ENCODE data around the gene MBLAC2.

The MBLAC2 gene

DNA sequence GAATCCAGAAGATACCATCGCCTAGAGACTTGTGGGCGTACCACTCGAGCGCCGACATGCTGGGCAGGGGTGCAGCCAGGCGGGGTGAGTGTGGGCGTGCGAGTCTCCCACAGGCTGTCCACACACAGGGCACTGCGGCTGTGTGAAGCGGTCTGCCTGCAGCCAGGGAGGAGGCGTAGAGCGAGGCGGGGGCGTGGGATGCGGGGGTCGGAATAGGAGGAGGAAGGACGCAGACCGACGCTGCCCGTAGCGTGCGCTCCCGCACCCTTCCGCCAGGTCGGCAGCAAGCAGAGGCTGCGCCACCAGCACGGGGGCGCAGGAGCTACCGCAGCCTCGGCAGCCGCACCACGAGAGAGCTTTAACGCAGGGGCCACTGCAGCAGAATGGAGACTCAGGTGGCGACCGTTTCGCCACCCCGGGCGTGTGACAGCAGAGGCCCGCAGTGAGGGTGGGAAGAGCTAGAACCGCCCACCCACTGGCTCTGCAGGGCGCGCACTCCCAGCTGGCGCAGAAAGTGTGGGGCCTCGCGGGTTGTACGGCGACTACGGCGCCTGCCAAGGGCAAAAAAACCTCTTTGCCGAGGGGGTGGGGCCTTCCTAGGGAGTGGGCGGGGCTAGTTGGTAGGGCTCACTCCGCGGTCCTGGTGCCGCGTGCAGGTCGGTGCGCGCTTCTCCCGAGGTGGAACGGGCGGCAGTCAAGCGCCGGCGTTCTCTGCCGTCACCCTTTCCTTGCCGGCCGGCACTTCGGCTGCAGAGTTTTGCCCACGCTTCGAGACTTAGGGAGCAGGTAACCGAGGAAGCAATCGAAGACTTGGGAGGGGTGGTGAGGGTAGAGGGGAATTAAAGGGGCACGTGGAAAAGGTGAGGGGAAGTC, at the start of gene MBLAC2, which contains the start of gene POLR3G:
MBLAC2 (minus strand) TSS at position 537 of the 873 bp plus-strand sequence; CDS start at position 58, 479 bp downstream.
POLR3G (plus strand) TSS at position 630 of the 873 bp plus-strand sequence. CDS start 10,704 bp downstream, outside the sequence.
- in situ Hi-C loops (cut with HindIII; ENCODE audit: low pct_ligation_motif_present, low pct_unique_long_range_greater_than_20kb, low sequenced_read_pairs): no loop called here

DNA sequence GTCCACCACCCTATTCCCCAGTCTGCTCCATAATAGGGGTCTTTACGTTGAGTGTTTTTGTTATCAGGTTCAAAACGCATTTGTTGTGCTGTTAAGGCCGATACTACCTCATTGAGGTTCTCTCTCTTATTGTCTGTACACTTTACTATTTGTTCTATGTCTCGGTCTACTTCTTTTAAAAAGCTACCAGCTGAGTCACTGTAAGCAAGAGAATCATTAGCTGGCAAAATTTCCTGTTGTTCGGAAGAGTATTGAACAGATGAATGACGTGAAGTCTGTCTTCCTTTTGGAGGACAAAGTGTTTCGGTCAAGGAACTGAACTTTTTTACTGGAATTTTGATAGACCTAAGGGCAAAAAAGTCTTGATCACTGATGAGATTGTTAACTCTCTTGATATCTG, 44.5 kb upstream of the MBLAC2 start:
- in situ Hi-C loops (cut with HindIII; ENCODE audit: low pct_ligation_motif_present, low pct_unique_long_range_greater_than_20kb, low sequenced_read_pairs): no loop called here
- DNase-seq: no peak

More for the DNA sequence above, at the start of gene MBLAC2, which contains the start of gene POLR3G:
- peak; percentile 88 for DNase-seq

- no peak for DNase-seq
- in situ Hi-C loops (cut with HindIII; ENCODE audit: low pct_ligation_motif_present, low pct_unique_long_range_greater_than_20kb, low sequenced_read_pairs): no loop called here
Observed at GRCh38 chr5:90518661-90519060, 44.1 kb upstream of the MBLAC2 start.

DNA sequence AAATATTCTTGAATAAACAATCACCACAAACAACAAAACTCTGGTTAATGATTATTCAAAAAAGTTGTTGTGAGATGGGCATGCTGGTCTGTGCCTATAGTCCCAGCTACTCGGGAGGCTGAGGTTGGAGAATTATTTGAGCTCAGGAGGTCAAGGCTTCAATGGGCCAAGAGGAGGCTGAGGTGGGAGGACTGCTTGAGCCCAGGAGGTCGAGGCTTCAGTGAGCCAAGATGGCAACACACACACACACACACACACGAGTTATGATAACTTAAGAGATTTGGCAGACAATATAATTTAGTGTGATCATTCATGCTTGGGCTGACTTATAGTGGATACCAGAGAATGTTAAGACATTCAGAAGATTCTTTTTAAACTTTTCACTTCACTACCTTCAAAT, 39.9 kb upstream of the MBLAC2 start:
- no peak for DNase-seq

DNA sequence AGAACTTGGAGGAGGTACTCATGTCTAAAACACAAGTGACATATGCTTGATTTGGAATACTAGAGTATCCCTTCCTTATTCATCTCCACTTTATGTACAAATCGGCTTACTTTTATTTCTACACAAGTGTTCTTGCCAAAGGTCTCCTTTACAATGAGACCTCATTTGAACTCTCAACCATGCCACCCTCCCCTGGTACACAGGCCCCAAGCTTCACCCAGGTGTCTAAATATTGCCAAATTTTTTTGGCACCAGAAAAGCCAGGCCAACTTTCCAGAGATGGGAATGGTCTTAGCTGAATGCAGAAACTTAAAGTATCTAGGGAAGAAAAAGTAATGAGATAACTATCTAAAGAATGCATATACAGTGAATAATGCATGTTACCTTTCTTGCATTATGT, 35.9 kb upstream of the MBLAC2 start:
- DNase-seq: no peak
- in situ Hi-C loops (cut with HindIII; ENCODE audit: low pct_ligation_motif_present, low pct_unique_long_range_greater_than_20kb, low sequenced_read_pairs): no loop called here

More for the DNA sequence above, 39.9 kb upstream of the MBLAC2 start:
- in situ Hi-C loops (cut with HindIII; ENCODE audit: low pct_ligation_motif_present, low pct_unique_long_range_greater_than_20kb, low sequenced_read_pairs): no loop called here

DNA sequence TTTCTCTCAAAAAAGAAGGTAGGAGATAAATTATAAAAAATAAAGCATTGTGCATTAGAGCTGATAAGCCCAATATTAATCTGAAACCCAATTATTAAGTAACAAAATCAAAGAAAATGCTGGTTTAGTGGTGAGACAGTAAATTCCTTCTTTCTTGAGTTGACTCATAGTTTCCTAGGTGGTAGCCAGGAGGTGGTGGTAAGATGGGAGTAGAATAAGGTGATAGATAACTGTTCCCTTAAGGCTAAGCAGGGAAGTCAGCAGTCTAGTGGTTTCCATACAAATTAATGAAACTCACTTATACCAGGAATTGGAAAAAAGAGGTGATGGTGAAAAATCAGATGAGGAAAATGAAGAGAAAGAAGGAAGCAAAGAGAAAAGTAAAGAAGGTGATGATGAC, 31.6 kb upstream of the MBLAC2 start:
- in situ Hi-C loops (cut with HindIII; ENCODE audit: low pct_ligation_motif_present, low pct_unique_long_range_greater_than_20kb, low sequenced_read_pairs): no loop called here
- DNase-seq: no peak

DNA sequence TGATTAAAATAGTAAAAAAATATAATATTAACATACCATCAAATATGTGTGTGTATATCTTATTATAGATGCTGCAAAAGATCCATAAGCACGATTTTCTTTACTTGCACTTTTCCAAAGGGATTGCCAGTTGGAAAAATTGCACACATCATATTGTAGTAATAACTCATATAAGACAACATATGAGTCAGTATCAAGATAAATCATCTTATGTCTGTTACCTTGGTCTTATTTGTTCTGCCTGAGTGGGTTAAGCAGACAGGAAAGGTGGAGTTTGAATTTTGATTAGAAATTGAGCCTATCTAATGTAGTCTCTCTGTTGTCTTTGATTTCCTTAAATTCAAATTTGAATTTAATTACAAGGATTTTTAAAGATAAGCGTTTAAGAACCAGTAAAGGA, 30.2 kb upstream of the MBLAC2 start:
- in situ Hi-C loops (cut with HindIII; ENCODE audit: low pct_ligation_motif_present, low pct_unique_long_range_greater_than_20kb, low sequenced_read_pairs): no loop called here
- no peak for DNase-seq

- in situ Hi-C loops (cut with HindIII; ENCODE audit: low pct_ligation_motif_present, low pct_unique_long_range_greater_than_20kb, low sequenced_read_pairs): no loop called here
- no peak for DNase-seq
Observed at GRCh38 chr5:90503596-90503995, 29.0 kb upstream of the MBLAC2 start.

DNA sequence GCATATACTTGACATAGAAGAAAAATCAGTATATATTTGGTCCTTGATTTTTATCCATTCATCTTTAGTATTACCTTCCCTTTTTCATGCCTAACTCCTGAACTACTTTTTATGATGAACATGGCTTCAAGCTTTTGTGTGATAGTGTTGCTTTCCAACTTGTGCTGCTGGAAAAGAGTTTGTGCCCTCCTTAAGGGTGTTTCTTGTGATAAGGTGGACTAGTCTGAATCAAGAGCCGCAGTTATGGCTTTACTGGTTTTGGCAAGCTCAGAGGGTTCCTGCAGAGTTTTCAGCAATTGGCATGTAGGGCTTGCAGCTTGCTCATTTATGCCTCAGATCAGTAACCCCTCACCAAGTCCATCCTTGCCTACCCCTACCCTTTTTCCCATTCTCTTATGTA, 20.6 kb upstream of the MBLAC2 start:
- no peak for DNase-seq

GRCh38 chr5:90494043-90494442, 19.5 kb upstream of the MBLAC2 start:
- in situ Hi-C loops (cut with HindIII; ENCODE audit: low pct_ligation_motif_present, low pct_unique_long_range_greater_than_20kb, low sequenced_read_pairs): no loop called here

More for the DNA sequence above, 20.6 kb upstream of the MBLAC2 start:
- in situ Hi-C loops (cut with HindIII; ENCODE audit: low pct_ligation_motif_present, low pct_unique_long_range_greater_than_20kb, low sequenced_read_pairs): no loop called here

DNA sequence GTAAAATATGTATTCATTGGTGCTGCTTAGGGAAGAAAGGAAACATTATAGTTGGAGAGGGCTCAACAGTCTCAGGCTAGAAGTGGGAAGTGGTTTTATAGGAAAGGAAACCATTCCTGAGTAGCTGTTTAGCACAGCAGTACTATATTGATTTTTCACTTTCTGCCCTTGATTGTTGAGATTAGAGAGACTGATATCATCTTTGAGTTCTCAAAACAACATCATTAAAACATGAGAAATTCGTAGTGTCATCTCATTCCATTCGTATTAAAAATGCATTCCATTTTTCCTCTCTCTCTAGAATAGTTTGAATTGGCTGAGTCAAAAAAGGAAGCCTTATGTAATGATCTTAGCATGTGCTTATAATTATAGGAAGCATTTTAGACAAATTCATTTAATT, 14.2 kb upstream of the MBLAC2 start:
- DNase-seq: no peak
- in situ Hi-C loops (cut with HindIII; ENCODE audit: low pct_ligation_motif_present, low pct_unique_long_range_greater_than_20kb, low sequenced_read_pairs): no loop called here

More at GRCh38 chr5:90494043-90494442, 19.5 kb upstream of the MBLAC2 start:
- no peak for DNase-seq

DNA sequence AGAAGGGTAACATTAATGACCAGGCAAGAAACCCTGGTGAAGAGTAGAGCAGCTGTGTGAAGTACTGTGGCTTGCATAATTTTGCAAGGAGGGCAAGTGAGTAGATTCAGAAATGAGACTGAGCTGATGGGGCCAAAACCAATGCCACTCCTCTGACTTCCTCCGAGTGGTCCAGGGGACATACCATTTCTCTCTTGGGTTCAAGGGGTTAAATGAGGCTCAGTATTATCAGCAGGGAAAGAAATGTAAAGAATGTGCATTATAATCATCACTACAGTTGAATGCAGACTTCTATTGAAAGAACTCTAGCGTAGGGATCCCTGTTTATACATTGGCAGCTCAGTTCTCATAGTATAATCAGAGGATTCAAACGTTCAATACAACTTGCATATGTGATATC, 10.0 kb upstream of the MBLAC2 start:
- DNase-seq: no peak
- in situ Hi-C loops (cut with HindIII; ENCODE audit: low pct_ligation_motif_present, low pct_unique_long_range_greater_than_20kb, low sequenced_read_pairs): no loop called here

DNA sequence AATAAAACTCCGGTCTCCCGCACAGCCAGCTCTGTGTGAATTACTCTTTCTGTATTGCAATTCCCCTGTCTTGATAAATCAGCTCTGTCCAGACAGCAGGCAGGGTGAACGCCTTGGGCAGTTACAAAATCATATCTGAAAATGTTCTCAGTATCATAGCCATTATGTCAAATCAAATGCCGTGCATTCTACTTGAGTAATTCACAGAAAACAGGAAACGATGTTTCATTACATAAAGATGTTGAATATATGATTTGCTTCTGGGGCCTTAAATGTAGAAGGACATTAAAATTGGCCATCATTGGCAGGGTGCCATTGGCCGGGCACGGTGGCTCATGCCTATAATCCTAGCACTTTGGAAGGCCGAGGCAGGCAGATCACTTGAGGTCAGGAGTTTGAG, 8.6 kb upstream of the MBLAC2 start:
- no peak for DNase-seq
- in situ Hi-C loops (cut with HindIII; ENCODE audit: low pct_ligation_motif_present, low pct_unique_long_range_greater_than_20kb, low sequenced_read_pairs): no loop called here

DNA sequence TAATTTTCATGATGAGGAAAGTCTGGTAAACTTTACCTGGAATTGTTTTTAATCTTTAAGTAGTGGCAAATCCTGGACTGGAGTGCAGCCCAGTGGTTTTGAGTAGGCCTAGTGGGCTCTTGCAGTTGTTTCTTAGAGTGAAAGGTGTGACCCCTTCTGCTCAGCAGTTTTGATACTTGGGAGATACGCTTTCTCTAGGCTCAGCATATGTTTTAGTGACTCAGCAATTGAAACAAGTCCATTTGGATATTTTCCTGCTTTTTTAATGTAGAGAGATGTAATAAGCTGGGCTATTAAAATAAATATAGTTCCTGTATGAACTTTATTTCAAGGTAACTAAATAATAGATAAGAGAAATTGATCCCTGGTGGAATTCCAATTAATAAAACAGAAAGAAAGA, 6.1 kb upstream of the MBLAC2 start:
- in situ Hi-C loops (cut with HindIII; ENCODE audit: low pct_ligation_motif_present, low pct_unique_long_range_greater_than_20kb, low sequenced_read_pairs): no loop called here
- DNase-seq: no peak

GRCh38 chr5:90479611-90480385, 5.2 kb upstream of the MBLAC2 start:
- in situ Hi-C loops (cut with HindIII; ENCODE audit: low pct_ligation_motif_present, low pct_unique_long_range_greater_than_20kb, low sequenced_read_pairs): no loop called here
- no peak for DNase-seq

- in situ Hi-C loops (cut with HindIII; ENCODE audit: low pct_ligation_motif_present, low pct_unique_long_range_greater_than_20kb, low sequenced_read_pairs): no loop called here
- no peak for DNase-seq
Observed at GRCh38 chr5:90477621-90478215, 3.1 kb upstream of the MBLAC2 start.

DNA sequence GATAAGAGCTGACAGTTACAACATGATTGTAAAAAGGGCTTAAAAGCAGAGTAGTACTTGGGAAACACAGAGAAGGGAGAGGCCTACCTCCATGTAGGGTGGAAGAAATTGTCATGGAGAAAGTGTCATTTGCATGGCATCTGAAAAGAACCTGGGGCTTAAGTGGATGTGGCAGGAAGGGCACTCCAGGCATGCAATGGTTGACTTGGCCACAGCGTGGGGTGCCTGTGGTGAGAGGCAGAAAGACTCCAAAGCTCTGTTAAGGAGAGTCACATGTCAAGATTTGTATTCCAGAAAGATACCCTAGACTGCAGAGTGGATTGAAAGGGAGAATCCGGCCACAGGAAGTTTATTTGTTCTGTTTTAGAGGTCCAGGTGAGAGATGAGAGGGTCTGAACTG, 2.5 kb upstream of the MBLAC2 start:
- peak; percentile 5 for DNase-seq
- in situ Hi-C loops (cut with HindIII; ENCODE audit: low pct_ligation_motif_present, low pct_unique_long_range_greater_than_20kb, low sequenced_read_pairs): no loop called here

- in situ Hi-C loops (cut with HindIII; ENCODE audit: low pct_ligation_motif_present, low pct_unique_long_range_greater_than_20kb, low sequenced_read_pairs): no loop called here
- no peak for DNase-seq
Observed at GRCh38 chr5:90476391-90476790, 1.8 kb upstream of the MBLAC2 start.

DNA sequence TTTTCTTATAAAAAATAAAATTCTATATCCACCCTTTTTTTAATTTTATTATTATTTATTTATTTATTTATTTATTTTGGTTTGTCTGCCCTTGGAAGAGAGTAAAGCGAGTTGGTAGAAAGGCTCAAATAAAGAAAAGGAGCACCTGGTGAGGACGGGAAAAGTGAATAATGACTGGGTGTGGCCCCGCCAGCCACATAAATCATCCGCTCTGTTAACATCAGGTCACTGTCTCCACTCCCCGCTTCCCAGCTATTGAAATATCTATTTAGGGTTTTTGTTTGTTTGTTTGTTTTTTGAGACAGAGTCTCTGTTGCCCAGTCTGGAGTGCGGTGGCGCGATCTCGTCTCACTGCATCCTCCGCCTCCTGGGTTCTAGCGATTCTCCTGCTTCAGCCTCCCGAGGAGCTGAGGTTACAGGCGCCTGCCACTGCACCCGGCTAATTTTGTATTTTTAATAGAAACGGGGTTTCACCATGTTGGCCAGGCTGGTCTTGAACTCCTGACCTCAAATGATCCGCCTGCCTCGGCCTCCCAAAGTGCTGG, 937 bp upstream of the MBLAC2 start:
- in situ Hi-C loops (cut with HindIII; ENCODE audit: low pct_ligation_motif_present, low pct_unique_long_range_greater_than_20kb, low sequenced_read_pairs): no loop called here
- DNase-seq: no peak

Data from ACHN (cell line).